ENCODE results near the gene RAPGEF1. TPM values are rescaled to one million over a fixed set of nuclear protein-coding genes. Genes with fewer than 3 reads are reported as not detected.

The RAPGEF1 gene
- polyA plus RNA-seq, 2 of the 4 experiments (the other 2 are of a cell fraction): 21.6 to 27.7 TPM

- Histone ChIP-seq H3K4me1 (peaks cover 18% of the 10 kb centered on the region), H3K9me3 (no peaks in the 10 kb centered on the region), H3K27ac (no peak overlapping the region), H3K4me2 (no peak overlapping the region), H3K4me3 (no peak overlapping the region)
- no peak for TF ChIP-seq POLR2AphosphoS2 (conservative IDR thresholded peaks at IDR 0.05; ENCODE audit: low read length)
- TF ChIP-seq CBX2 (IDR thresholded peaks at IDR 0.05; ENCODE audit: borderline replicate concordance, low read depth): no peak
- no peak for TF ChIP-seq JUN (IDR thresholded peaks at IDR 0.05)
- TF ChIP-seq ELK1 (IDR thresholded peaks at IDR 0.05; ENCODE audit: low read depth, low read length): no peak
- no peak for TF ChIP-seq HMGXB4 (CRISPR knock-in tag; IDR thresholded peaks at IDR 0.05; ENCODE audit: borderline replicate concordance)
- TF ChIP-seq HDAC2 (IDR thresholded peaks at IDR 0.05): no peak
- TF ChIP-seq HOXA7 (CRISPR knock-in tag; IDR thresholded peaks at IDR 0.05): no peak
- TF ChIP-seq FOSL2 (IDR thresholded peaks at IDR 0.05): no peak
- no peak for TF ChIP-seq FOSL2 (CRISPR knock-in tag; IDR thresholded peaks at IDR 0.05)
- TF ChIP-seq CTCF (IDR thresholded peaks at IDR 0.05): no peak
- TF ChIP-seq HOXB13 (CRISPR knock-in tag; IDR thresholded peaks at IDR 0.05; ENCODE audit: low read depth): no peak
- no peak for TF ChIP-seq SREBF2 (IDR thresholded peaks at IDR 0.05)
- ChIA-PET CTCF (interaction anchor here (0.9 to 9.5 kb wide), 5 partner anchors 10 to 290 kb away, joined by 3 to 68 read pairs (median 5); partner anchors contain the start of gene RAPGEF1), POLR2A (no interaction called here)
- FAIRE-seq: no peak
- WGBS (ENCODE audit: missing lambda C conversion rate): 85% methylated on average over 9 of the region's 9 CpGs
- no peak for ATAC-seq
- DNase-seq (ENCODE audit: low read depth in 1 of 2, low spot score in 1 of 2): no peak
These were observed 100.0 kb downstream of the RAPGEF1 start for GRCh38 chr9:131639769-131640437.

DNA sequence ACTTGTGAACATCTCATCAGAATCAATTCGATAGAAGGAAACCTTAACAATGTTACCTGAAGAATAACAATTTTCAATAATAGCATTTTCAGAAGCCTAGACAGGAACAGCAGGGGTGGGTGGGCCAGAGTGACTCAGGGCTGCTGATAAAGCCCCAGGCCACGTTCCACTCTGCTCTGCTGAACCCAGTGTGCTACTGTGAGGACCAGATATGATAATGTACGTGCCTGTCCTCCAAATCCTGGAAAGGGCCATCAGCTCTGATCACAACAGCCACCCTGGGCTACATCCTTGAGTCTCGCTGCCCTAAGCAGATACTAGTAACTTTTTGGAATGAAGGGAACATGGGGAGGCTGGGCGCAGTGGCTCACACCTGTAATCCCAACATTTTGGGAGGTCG lies 103.3 kb downstream of the RAPGEF1 start:
- ChIA-PET CTCF (interaction anchor here (1.0 to 9.5 kb wide), 5 partner anchors 11 to 104 kb away, joined by 3 to 68 read pairs (median 8); partner anchors contain the start of gene RAPGEF1), POLR2A (no interaction called here)
- ATAC-seq (no peak), DNase-seq (ENCODE audit: low read depth in 1 of 2, low spot score in 1 of 2) (no peak), FAIRE-seq (no peak)
- Histone ChIP-seq H3K27ac (peak overlapping the region in 1 of 2 experiments; percentile 34; a peak in 2 of 6 replicates), H3K9me3 (no peaks in the 10 kb centered on the region), H3K4me2 (no peak overlapping the region), H3K4me3 (no peak overlapping the region), H3K4me1 (peaks cover 18% of the 10 kb centered on the region)
- 85% methylated on average over 6 of the region's 6 CpGs for WGBS (ENCODE audit: missing lambda C conversion rate)
- TF ChIP-seq CHD2 (IDR thresholded peaks at IDR 0.05; ENCODE audit: low read length, partially characterized antibody) (no peak), RAD21 (conservative IDR thresholded peaks at IDR 0.05 in 1 of 2, IDR thresholded peaks at IDR 0.05 in 1 of 2) (no peak), JUN (IDR thresholded peaks at IDR 0.05) (no peak), MAFK (IDR thresholded peaks at IDR 0.05; ENCODE audit: partially characterized antibody) (no peak), CHD4 (IDR thresholded peaks at IDR 0.05; ENCODE audit: borderline replicate concordance) (no peak), POLR2A (IDR thresholded peaks at IDR 0.05; ENCODE audit: low read length) (no peak), JUNB (IDR thresholded peaks at IDR 0.05) (no peak), USF2 (IDR thresholded peaks at IDR 0.05) (no peak), HOXB5 (CRISPR knock-in tag; IDR thresholded peaks at IDR 0.05) (no peak), KDM1A (IDR thresholded peaks at IDR 0.05; ENCODE audit: low read depth) (no peak), ELK1 (IDR thresholded peaks at IDR 0.05; ENCODE audit: low read depth, low read length) (no peak), NPAS2 (CRISPR knock-in tag; IDR thresholded peaks at IDR 0.05; ENCODE audit: borderline replicate concordance) (no peak), KDM5A (IDR thresholded peaks at IDR 0.05) (no peak), BHLHE40 (IDR thresholded peaks at IDR 0.05; ENCODE audit: low read depth, low read length) (no peak)
- TF ChIP-seq, protein P1, sequence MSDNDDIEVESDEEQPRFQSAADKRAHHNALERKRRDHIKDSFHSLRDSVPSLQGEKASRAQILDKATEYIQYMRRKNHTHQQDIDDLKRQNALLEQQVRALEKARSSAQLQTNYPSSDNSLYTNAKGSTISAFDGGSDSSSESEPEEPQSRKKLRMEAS (IDR thresholded peaks at IDR 0.05): no peak
